ENCODE data around the gene LEPR.

Gene LEPR

DNA sequence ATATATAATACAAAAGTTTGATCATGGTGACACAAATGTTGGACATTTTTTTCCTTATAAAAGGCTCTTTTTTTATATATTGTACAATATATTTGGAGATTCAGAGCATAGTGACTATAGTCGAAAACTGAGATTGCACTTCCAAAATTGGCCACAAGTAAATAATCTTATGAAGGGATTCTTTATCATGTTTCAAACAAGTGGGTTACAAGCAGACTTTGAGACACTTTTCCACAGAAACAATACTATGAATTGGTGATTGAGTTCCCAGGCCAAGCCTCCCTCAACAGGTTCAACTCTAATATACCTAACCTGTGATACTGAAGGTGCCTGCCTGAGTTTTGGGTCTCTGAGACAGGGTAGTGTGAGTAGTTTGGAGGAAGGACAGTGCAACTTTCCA, 13.8 kb downstream of the LEPR start:
- no peak overlapping the region for H3K4me3 ChIP-seq (ENCODE audit: insufficient read depth, low read length, poor library complexity, severe bottlenecking)
- no peaks in the 10 kb centered on the region for H3K9me2 ChIP-seq (replicated peaks; ENCODE audit: insufficient read depth, low read length)
- no peaks in the 10 kb centered on the region for H4K20me1 ChIP-seq (ENCODE audit: low read depth, low read length)
- H3K9ac ChIP-seq (ENCODE audit: low read length): no peak overlapping the region
- H3K79me2 ChIP-seq (ENCODE audit: insufficient read depth, low read length): no peaks in the 10 kb centered on the region
- H3K27me3 ChIP-seq (ENCODE audit: low read length): no peaks in the 10 kb centered on the region
- no peak overlapping the region for H3K4me2 ChIP-seq (ENCODE audit: low read depth, low read length, poor library complexity, severe bottlenecking)
- H2AFZ ChIP-seq (ENCODE audit: low read depth, low read length, severe bottlenecking): no peak overlapping the region
- no peaks in the 10 kb centered on the region for H3F3A ChIP-seq (ENCODE audit: insufficient read depth)
- H3K27ac ChIP-seq (ENCODE audit: low read depth, low read length): no peak overlapping the region
- TF ChIP-seq, protein P1, sequence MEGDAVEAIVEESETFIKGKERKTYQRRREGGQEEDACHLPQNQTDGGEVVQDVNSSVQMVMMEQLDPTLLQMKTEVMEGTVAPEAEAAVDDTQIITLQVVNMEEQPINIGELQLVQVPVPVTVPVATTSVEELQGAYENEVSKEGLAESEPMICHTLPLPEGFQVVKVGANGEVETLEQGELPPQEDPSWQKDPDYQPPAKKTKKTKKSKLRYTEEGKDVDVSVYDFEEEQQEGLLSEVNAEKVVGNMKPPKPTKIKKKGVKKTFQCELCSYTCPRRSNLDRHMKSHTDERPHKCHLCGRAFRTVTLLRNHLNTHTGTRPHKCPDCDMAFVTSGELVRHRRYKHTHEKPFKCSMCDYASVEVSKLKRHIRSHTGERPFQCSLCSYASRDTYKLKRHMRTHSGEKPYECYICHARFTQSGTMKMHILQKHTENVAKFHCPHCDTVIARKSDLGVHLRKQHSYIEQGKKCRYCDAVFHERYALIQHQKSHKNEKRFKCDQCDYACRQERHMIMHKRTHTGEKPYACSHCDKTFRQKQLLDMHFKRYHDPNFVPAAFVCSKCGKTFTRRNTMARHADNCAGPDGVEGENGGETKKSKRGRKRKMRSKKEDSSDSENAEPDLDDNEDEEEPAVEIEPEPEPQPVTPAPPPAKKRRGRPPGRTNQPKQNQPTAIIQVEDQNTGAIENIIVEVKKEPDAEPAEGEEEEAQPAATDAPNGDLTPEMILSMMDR (IDR thresholded peaks at IDR 0.05; ENCODE audit: insufficient read depth, low read length, poor library complexity, severe bottlenecking): no peak
- no peak for TF ChIP-seq EZH2phosphoT487 (conservative IDR thresholded peaks at IDR 0.05; ENCODE audit: low read length)
- H3K36me3 ChIP-seq (ENCODE audit: low read length): no peaks in the 10 kb centered on the region
- H3K9me3 ChIP-seq (ENCODE audit: insufficient read depth, low read length): no peaks in the 10 kb centered on the region

DNA sequence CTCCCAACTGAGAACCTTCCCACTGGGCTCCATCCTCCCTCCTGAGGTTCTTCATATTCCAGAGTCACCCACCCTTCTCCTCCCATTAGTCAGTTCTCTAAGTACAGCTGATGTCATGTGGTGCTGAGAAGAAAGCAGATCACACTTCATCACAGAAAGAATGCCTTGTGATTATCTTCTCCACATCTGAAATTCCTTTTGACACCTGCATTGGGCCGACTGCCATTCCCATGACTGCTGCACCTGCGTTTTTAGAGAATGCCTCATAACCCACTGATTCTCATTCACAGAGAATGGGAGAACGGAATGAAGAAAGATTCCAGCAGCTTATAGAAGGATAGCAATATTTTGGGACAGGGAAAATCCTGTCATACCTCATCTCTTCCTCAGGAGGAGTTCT, 14.3 kb downstream of the LEPR start:
- H3K9me3 ChIP-seq (ENCODE audit: insufficient read depth, low read length): no peaks in the 10 kb centered on the region
- TF ChIP-seq EZH2phosphoT487 (conservative IDR thresholded peaks at IDR 0.05; ENCODE audit: low read length): no peak
- TF ChIP-seq, protein P1 (IDR thresholded peaks at IDR 0.05; ENCODE audit: insufficient read depth, low read length, poor library complexity, severe bottlenecking): no peak
- no peak overlapping the region for H3K27ac ChIP-seq (ENCODE audit: low read depth, low read length)
- H3K4me2 ChIP-seq (ENCODE audit: low read depth, low read length, poor library complexity, severe bottlenecking): no peak overlapping the region
- H3K27me3 ChIP-seq (ENCODE audit: low read length): no peaks in the 10 kb centered on the region
- H4K20me1 ChIP-seq (ENCODE audit: low read depth, low read length): no peaks in the 10 kb centered on the region
- no peaks in the 10 kb centered on the region for H3K79me2 ChIP-seq (ENCODE audit: insufficient read depth, low read length)
- H3K4me3 ChIP-seq (ENCODE audit: insufficient read depth, low read length, poor library complexity, severe bottlenecking): no peak overlapping the region
- H3K36me3 ChIP-seq (ENCODE audit: low read length): no peaks in the 10 kb centered on the region
- H3K9ac ChIP-seq (ENCODE audit: low read length): no peak overlapping the region
- no peaks in the 10 kb centered on the region for H3K9me2 ChIP-seq (replicated peaks; ENCODE audit: insufficient read depth, low read length)
- H3F3A ChIP-seq (ENCODE audit: insufficient read depth): no peaks in the 10 kb centered on the region
- H2AFZ ChIP-seq (ENCODE audit: low read depth, low read length, severe bottlenecking): no peak overlapping the region

- no peak for TF ChIP-seq EZH2phosphoT487 (conservative IDR thresholded peaks at IDR 0.05; ENCODE audit: low read length)
- TF ChIP-seq, protein P1 (IDR thresholded peaks at IDR 0.05; ENCODE audit: insufficient read depth, low read length, poor library complexity, severe bottlenecking): no peak
- no peaks in the 10 kb centered on the region for H3K79me2 ChIP-seq (ENCODE audit: insufficient read depth, low read length)
- no peaks in the 10 kb centered on the region for H3K9me3 ChIP-seq (ENCODE audit: insufficient read depth, low read length)
- no peak overlapping the region for H3K9ac ChIP-seq (ENCODE audit: low read length)
- no peaks in the 10 kb centered on the region for H4K20me1 ChIP-seq (ENCODE audit: low read depth, low read length)
- H2AFZ ChIP-seq (ENCODE audit: low read depth, low read length, severe bottlenecking): no peak overlapping the region
- H3K4me3 ChIP-seq (ENCODE audit: insufficient read depth, low read length, poor library complexity, severe bottlenecking): no peak overlapping the region
- H3K27ac ChIP-seq (ENCODE audit: low read depth, low read length): no peak overlapping the region
- H3K36me3 ChIP-seq (ENCODE audit: low read length): no peaks in the 10 kb centered on the region
- H3K9me2 ChIP-seq (replicated peaks; ENCODE audit: insufficient read depth, low read length): no peaks in the 10 kb centered on the region
- no peaks in the 10 kb centered on the region for H3F3A ChIP-seq (ENCODE audit: insufficient read depth)
- H3K4me2 ChIP-seq (ENCODE audit: low read depth, low read length, poor library complexity, severe bottlenecking): no peak overlapping the region
- H3K27me3 ChIP-seq (ENCODE audit: low read length): no peaks in the 10 kb centered on the region
These were observed 15.5 kb downstream of the LEPR start for GRCh38 chr1:65435987-65436386.
